GM21526 (cell line): ENCODE measurements around the gene TNFSF10.
"Not testable (repeated sequence)": the region's sequence is repeated elsewhere in the genome, so short reads cannot be mapped to it uniquely, and the experiment has no call there.

Source experiments
- ATAC-seq: cut with Tn5 transposase; IDR thresholded peaks from one replicate; pipeline ENCODE4 v1.9.1; 2021; ENCODE audit warnings: moderate library complexity; ENCODE audit not compliant: unreplicated experiment, low FRiP score

The TNFSF10 gene

DNA sequence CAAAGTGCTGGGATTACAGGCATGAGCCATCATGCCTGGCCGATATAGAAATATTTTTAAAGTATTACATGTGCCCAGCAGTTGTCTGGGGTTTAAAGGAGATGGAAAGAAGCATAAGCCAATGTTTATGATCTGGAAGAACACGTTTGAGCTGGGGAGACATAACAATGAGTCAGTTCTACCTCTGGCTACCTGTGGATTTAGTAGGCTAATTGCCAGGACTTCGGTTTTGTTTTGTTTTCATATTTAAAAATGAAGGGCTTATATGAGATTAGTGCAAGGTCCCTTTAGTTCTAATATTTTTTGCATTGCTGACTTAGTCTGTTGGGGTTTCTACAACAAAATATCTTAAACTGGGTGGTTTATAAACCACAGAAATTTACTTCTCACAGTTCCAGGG is 22.9 kb upstream of the TNFSF10 start:
- no peak for ATAC-seq

DNA sequence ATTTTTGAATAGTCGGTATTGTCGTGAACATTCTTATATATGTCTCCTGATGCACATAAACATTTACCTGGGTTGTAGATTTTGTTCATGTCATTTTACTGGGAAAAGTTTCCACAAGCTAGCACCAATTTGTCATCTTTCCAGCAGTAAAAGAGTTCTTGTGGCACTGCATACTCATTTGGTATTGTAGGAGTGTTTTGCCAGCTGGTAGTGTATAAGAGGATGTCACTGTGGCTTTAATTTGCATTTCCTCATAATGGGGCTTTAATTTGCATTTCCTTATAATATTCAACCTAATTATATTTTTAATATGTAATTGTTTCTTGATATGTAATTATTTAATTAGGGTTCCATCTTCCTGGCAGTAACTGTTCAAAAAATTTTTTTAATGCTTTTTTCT is 21.2 kb upstream of the TNFSF10 start:
- no peak for ATAC-seq

DNA sequence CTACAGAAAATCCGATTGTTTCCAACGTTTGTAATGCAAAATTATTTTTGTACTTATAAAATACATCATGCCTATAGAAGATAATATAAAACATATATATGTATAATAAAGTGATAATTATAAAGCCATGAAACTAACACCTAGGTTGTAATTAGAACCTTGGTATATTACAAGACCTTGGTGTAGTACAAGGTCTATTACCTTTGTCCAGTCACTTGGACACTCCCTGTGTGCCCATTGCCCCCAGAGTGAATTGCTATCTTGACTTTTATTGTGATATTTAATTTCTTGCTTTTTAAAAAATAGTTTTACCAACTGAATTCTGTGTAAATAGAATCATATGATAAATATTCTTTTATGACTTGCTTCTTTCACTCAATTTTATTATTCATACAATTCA is 20.7 kb upstream of the TNFSF10 start:
- ATAC-seq, result no peak

DNA sequence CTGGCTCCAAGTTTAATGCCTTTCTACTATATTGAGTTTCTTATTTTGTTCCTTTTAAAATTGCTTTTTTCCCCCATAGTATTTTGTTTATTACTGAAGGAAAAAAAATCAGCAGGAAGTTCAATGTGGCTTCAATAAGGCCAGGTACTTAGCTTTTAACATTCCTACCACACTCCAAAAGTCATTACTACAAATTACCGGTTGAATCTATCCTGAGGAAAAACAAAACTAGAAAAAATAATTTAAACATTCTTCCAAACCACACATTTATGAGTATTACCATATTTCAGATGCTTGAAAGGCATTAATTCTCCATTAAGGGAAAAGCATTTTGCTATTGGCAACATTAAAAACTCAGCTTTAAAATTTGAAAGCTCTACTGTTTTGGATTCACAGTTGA is 20.2 kb upstream of the TNFSF10 start:
- ATAC-seq, result no peak

DNA sequence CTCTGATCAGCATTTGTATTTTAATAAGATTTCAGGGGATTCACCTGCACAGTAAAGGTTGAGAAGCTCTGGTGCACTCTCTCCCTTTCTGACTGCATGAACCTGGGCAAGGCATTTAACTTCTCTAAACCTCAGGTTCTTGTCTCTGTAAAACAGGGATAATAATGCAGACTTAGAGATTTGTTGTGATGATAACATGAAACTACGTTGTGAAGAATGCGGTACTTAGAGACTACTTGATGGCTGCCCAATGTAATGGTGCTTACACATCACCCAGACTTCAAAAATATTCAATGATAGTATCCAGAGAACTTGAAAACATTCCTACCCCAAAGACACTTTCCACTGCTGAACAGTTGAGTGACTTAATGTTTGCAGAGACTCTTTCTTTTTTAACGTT is 19.8 kb upstream of the TNFSF10 start:
- ATAC-seq, result no peak

DNA sequence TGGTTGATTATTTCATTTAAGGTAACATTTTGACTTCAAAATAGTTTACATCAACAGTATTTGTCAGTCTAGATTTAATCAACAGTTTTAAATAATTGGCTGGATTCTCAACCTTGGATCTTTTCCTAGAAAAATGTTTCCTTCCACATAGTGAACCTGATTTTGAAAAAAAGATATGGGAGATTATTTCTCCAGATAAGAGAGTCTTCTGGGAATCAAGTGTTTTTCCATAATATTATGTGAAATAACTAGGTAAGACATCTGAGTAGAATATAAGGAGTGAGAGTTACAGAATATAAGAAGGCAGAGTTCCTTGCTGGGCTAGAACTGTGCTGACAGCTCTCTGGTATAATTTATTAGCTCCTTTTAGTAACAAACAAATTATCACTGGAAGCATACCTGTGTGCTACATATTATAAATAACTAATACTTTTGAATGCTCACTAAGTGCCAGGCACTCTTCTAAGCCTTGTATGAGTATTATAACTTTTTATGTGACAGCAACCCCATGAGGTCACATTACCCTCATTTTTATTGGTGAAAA is 18.8 kb upstream of the TNFSF10 start:
- no peak for ATAC-seq

DNA sequence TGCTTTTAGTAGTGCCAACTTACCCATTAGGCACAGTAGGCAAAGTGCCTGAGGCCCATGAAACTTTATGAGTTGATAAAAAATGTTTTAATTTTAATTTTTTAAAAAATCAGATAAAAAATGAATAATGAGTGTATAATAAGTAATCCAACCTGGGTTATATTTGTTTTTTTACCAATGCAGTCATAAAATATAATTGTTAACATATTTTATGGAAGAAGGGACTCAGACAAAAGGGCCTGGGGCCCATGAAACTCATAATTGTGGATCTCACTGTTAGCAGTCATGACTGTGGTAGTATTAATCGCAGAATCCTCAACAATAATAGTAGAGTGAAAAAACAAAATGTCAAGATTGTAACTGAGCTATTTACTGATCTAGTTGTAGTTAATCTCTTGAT is 16.8 kb upstream of the TNFSF10 start:
- ATAC-seq, result no peak

DNA sequence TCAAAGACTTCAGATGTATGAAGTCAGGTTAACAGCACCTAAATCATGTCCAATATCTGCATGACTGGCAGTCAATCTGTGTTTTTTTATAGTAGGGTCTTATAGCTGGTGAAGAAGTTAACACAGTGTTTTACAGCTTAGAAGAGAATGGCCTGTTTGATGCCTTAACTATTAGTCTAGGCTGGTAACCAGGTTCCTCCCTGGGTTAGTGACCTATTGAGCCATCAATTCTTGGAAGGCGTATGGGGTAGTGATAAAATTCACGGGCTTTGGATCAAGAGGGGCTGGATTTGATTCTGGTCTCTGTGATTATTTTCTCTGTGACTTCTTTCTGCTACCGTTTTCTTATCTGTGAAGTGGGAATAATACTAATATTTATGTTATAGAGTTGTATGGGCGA is 16.0 kb upstream of the TNFSF10 start:
- no peak for ATAC-seq

DNA sequence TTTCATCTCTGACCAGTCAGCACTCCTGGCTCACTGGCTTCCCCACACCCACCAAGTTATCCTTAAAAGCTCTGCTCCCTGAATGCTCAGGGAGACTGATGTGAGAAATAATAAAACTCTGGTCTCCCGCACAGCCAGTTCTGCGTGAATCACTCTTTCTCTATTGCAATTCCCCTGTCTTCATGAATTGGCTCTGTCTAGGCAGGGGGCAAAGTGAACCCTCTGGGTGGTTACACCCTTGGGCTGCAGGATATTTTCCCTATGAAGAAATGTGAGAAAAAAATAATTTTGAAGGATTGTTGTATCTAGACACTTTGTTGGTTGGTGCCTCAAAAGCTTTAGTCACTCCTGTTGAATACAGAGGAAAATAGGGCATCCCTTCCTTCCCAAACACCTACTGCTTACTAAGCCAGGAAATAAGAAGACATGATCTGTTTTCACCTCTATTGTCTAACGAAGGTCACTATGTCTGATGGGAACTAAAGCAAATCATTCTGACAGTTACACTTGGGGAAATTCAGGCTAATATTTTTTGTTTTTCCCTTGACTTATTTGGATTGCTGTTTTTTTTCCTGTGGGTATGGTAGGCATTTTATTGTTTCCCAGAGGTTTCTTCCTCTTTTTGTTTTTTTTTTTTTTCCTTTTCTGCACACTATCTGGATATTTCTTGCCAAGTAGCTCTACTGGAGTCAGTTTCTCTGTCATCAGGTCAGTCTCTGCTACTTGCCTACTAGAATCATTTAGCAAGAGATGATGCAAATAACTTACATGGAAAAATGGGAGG is 15.3 kb upstream of the TNFSF10 start:
- no peak for ATAC-seq

DNA sequence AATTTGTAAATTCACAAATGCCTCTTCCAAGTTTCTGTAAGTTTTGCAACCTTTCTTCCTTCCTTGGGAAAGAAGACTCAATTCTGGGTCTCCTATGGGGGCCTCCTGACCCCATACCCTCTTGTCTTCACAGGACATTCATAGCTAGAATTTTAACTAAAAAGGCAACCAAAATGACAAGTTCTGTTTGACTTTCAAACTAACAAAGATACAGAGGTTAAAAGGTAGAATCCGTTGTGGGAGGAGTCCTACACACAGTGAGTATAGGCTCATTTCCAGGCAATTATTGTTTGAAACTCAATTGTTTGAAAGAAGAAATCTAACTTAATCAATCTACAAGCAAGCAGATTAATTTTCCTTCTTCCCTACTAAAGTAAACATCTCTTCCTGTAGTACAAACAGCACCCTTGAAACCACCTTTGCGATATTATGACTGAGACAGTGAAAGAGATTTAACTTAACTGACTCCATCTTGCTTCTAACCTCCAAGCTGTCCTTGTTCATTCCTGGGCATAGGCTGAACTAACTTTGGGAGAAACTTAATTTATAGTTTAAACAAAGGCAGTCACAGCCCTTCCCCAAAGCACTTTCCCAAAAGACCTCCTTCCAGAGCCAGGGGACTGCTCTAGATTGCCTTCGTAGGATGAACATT is 14.4 kb upstream of the TNFSF10 start:
- no peak for ATAC-seq

DNA sequence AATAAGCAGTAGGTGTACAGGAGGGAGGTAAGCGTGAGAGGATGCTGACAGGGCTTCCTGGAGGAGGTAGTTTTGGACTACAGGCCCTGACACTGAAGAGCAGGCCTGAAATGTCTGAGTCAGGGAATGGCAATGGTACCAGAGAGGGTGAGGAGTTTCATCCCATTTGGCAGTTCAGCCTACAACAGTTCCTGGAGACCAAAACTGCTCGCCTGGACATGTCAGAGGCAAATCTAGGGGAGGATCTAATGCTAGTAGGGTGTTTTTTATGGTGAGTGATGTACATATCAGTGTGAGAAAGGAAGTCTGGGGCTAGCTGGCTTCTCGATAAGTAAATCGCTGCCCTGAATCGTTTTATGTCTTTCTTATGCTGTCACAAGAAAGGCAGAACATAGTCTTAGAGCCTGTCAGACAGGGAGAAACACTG is 13.8 kb upstream of the TNFSF10 start:
- ATAC-seq, result no peak

DNA sequence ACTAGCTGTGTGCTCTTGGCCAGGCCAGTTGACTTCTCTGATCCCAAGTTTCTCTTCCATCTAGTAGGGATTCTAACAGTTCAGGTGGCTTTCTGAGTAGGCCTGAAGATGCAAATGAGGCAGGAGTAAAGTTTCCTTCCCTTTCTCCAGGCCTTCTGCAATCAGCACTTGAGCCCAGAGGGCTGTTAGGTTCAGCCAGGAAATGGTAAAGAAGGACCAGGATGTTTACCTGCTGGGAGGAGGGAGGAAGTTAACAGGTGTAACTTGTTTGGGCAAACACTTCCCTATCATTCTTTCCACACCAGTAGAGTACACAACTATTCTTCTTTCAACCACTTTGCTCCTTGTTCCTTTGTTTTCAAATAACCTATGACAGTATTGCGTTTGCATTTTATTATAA is 13.3 kb upstream of the TNFSF10 start:
- no peak for ATAC-seq

DNA sequence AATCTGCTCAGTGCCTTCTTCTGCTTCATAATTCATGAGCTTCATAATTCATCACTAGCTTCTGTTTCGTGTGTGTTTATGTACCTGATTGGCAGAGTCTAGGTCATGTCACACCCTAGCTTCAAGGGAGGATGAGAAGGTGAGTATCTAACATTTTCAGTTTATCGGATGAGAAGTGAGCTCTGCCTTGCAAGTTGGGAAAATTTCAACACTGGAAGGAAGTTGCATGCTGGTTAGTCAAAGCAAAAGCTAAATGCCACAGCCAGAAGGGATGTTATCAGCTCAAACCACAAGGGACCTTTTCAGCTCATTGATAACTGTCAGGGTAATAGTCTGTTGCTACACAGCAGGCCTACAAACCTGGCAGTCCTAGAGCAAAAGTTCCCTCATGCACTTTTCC is 7.3 kb upstream of the TNFSF10 start:
- no peak for ATAC-seq

DNA sequence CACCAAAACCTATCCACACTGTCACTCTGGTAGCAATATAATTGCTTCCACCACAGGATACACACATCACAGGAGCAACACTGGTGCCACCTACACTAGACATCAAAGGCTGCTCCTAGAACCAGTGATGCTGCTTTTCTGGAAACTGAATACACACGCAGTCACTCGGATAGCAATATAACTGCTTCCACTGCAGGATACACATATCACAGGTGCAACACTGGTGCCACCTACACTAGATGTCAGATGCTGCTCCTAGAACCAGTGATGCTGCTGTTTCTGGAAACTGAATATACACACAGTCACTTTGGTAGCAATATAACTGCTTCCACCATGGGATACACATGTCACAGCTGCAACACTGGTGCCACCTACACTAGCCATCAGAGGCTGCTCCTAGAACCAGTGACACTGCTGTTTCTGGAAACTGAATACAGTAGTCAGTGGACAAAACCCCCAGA is 6.9 kb upstream of the TNFSF10 start:
- ATAC-seq, result no peak

DNA sequence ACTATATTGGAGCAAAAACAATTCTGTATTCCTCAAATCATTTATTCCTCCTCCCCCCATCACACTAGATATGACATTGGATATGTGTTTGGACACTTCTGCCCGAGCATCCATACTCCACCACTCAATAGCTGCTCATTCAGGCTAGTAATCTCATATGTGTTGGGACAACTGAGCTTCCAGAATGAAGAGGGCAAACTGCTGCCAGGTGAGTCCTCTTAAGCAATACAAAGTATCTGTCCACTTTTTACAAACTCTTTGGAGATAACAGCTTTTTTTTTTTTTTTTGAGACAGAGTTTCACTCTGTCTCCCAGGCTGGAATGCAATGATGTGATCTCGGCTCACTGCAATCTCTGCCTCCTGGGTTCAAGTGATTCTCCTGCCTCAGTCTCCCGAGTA is 5.4 kb upstream of the TNFSF10 start:
- no peak for ATAC-seq

DNA sequence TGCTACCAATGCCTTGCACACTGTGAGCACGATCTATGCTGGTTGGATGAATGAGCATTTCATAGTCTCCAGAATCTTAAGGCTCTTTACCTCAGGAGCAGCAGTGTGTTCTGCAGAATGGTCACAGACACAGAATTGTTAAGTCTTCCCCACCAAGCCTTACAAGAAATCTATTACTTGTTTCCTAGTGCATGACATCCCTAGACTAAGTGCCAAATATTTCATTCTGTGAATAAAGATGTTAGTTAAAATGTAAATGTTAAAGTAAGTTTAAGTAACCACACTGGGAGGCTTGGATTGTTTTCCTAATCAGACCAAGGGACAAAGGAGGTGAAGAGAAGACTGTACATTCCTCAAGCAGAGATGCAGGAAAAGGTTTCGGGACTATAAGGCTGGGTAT is 4.1 kb upstream of the TNFSF10 start:
- ATAC-seq, result no peak

DNA sequence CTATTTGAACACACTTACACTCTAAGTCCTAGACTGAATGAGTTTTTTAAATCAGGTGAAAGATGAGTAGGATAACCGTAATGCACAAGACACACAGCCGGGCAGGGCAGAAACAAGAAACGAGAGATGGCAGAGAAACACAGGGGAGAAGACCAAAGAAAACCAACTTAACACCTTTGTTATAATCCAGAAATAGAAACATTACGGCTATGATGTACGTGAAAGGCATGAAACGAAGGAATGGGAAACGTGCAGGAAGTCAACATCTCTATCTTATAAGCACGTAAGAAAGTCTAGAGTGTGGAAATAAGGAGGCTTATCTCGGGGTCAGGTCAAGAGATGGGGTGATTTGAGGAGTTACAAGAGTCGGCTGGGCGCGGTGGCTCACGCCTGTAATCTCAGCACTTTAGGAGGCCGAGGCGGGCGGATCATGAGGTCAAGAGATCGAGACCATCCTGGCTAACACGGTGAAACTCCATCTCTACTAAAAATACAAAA is 1.9 kb upstream of the TNFSF10 start:
- ATAC-seq, result no peak

DNA sequence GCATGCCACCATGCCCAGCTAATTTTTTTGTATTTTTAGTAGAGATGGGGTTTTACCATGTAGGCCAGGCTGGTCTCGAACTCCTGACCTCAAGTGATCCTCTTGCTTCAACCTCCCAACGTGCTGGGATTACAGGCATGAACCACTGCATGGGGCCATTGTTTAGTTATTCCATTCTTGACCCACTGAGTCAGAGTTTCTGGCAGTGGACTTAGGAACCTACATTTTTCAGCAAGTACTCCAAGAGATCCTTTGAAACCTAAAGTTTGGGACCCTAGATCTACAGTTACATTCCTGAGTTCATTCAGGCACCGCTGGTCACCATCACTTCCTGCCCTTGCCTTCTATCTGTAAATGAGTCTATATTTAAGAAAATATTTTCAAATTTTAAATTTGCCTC is 1.4 kb upstream of the TNFSF10 start:
- ATAC-seq, result no peak

DNA sequence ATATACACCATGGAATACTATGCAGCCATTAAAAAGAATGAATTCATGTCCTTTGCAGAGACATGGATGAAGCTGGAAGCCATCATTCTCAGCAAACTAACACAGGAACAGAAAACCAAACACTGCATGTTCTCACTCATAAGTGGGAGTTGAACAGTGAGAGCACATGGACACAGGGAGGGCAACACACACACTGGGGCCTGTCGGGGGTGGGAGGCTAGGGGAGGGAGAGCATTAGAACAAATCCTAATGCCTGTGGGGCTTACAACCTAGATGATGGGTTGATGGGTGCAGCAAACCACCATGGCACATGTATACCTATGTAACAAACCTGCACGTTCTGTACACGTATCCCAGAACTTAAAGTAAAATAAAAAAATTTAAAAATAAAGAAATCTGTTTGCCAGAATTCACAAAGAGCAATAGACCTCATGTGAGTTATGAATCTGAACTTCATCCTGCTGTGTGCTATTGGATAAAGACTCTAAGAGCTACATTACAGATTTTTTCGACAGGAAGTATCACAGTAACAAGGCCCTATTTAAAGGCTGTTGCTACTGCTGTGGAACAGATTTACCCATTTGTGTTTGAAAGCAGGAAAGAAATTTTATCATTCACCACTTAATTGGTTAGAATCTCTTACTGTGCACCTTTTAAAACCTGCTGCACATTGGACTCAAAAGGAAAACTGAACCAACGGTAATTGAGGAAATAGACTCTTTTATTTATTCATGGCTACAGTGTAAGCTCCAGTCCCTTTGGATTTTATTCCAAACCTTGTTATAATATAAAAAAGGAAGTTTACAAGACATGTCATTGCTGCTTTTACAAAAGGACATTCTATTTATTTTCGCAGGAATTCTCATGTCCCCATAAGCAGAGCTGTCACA is 1.1 kb downstream of the TNFSF10 start:
- ATAC-seq, result not testable (repeated sequence)

DNA sequence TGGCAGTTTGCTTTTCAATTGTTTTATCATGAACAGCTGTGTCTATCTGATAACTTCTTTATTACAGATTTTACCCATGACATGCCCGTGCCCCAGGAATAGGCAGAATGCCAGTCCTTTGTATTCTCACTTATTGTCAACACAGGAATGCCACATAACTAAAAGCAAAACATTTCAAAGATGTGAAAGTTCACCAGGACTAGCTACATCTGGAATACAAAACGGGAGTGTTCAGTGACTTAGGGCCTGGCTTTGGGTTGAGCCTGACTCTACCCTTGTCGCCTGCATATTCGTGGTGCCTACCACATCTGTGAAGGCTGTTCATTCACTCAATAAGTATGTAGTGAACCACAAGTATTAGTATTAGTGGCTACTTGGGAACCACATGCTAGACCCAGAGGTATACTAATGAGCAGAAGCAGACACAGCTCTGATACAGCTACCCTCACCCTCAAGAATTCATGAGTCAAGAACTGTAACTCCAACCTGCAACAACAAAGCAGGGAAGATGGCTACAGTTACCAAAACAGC is 2.9 kb downstream of the TNFSF10 start:
- ATAC-seq, result no peak

DNA sequence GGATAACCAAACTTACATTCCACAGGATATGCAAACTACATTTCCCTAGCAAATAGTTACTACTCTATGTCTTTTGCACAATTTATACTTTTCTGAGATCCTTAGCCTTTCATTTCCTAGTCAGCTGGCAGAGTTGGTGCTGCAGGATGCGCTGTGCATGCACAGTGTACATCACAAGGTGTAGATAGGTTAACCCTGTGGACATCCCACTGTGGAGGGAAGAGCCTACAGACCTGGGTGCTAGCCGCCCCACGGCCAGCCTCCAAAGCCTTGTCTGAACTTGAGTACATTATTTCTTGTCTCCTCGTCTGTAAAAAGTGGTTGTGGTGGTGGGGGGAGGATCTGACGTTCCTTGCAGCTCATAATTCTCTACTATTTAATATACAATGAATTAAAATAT is 3.5 kb downstream of the TNFSF10 start:
- no peak for ATAC-seq
